GM12874 (cell line): ENCODE results near the gene FAM114A2.
A peak's percentile ranks its signal among the peaks of the same experiment; 100 is the strongest.

ENCODE experiments used
- CTCF ChIP-seq: IDR thresholded peaks from 2 replicates; pipeline ENCODE4 v1.5.1; 2011; ENCODE audit warnings: low read depth, mild to moderate bottlenecking, control low read depth, low read length, moderate library complexity; ENCODE audit not compliant: insufficient read depth

FAM114A2 gene

GRCh38 chr5:153981905-153982605 is 56.7 kb downstream of the FAM114A2 start:
- TF ChIP-seq CTCF = no peak

GRCh38 chr5:153979028-153979783 is 59.5 kb downstream of the FAM114A2 start:
- TF ChIP-seq CTCF = no peak

- no peak for TF ChIP-seq CTCF
These were observed 63.9 kb downstream of the FAM114A2 start for GRCh38 chr5:153974813-153975163.

DNA sequence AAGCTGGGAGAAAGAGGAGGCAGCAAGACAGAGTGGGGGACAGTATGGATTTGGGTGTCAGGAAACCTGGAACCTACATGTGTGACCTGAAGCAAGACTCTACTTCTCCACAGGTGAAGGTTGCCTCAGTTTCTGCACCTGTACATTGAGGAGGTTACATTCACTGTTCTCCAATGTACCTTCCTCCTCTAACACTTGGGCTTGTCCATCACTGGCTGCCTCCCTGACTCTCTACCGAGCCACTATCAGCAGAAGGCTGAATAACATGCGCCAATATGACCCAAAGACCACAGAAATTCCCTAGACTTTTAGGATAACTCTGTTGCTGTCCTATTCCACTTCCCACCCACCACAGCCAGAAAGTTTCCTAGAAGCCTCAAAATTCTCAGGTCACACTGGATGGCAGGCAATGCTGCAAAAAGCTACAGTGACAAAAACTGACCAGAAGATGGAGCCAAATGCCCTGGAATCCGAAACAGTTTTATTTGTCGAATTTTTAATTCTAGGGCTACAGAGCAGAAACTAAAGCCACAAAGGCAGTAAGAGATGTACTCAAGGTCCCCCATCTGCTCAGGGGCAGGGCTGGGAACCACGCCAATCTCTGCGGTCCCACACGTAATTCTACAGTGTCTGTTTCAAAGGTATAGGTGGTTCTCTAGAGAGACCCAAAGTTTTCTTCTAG is 64.4 kb downstream of the FAM114A2 start:
- peak; percentile 55 for TF ChIP-seq CTCF

GRCh38 chr5:153972240-153972639 is 66.5 kb downstream of the FAM114A2 start:
- no peak for TF ChIP-seq CTCF

DNA sequence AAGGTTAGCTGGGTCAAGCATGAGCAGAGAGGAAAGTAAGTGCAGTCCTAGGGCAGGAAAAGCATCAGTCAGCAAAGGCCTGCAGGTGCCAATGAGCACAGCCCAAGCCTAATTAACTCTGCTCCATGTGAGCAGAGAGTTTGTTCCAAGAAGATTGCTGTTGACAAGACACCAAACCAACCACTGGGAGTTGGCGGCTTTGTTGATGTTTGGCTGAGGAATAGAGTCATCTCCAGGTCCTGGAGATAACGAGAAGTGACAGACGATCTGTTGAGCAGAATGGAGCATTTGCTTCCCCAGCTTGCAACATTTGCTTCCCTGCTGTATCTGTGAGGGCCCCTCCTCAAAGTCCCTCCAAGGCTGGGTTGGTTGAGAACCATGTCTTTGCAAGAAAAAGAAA is 68.2 kb downstream of the FAM114A2 start:
- no peak for TF ChIP-seq CTCF

DNA sequence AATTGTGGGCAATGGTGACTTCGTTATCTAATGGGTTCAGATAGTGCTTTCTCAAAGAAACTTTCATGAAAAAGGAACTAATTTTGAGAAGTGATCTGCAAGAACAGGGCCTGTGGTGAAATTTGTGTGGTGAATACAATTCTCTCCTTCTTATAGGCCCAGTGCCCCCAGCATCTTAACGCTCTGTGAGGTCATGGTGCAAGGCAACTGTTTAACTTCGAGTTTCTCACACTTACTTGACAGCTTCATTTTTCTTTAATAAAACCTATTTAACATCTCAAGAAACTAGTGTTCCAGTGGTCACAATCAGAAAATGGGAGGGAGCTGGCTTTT is 69.2 kb downstream of the FAM114A2 start:
- TF ChIP-seq CTCF = no peak
